ENCODE measurements around the gene AP1B1.
"Not testable (repeated sequence)": the region's sequence is repeated elsewhere in the genome, so short reads cannot be mapped to it uniquely, and the experiment has no call there.

Gene AP1B1

DNA sequence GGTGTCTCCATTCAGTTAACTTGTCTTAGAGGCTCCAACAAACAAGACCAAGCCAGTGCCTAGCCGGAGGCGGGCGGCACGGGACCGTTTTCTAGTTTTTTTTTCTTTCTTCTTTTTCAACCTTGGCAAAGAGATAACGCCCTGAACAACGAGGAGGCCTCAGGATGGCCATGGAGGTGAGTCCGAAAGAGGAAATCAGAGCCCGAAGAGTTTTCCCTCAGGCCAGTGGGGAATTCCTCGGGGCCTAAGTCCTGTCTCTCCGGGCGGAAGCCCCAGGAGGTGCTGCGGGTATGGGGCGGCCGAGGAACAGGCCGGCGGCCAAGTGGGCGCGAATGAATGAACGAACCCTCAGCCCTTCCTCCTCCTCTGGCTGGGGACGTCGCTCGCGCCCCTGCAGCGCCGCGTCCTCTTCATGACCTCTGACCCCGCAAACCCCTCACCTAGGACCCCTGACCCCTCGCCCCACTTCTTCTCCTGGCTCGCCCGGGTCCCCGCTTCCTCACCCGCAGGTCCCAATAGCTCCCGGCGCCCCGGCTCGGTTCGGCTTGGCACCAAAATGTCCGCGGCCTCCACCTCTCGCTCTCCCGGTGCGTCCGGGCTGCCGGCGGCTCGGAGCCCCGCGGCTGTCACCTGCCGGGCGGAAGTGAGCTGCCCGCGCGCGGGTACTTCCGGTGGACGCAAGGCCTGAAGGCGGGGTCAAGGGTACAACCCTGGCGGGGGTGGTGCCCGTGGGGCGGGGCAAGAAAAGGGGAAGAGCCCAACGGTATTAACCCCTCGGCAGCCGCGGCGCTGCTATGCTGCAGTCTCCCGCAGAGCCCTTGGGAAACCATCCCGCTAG lies at the start of gene AP1B1:
TSS of gene AP1B1 (minus strand) at position 650 of the 838 bp plus-strand sequence. CDS start 21,327 bp downstream, outside the sequence.
- peak; percentile 91 to 94 for DNase-seq (ENCODE audit: low read depth in 2 of 2)

DNA sequence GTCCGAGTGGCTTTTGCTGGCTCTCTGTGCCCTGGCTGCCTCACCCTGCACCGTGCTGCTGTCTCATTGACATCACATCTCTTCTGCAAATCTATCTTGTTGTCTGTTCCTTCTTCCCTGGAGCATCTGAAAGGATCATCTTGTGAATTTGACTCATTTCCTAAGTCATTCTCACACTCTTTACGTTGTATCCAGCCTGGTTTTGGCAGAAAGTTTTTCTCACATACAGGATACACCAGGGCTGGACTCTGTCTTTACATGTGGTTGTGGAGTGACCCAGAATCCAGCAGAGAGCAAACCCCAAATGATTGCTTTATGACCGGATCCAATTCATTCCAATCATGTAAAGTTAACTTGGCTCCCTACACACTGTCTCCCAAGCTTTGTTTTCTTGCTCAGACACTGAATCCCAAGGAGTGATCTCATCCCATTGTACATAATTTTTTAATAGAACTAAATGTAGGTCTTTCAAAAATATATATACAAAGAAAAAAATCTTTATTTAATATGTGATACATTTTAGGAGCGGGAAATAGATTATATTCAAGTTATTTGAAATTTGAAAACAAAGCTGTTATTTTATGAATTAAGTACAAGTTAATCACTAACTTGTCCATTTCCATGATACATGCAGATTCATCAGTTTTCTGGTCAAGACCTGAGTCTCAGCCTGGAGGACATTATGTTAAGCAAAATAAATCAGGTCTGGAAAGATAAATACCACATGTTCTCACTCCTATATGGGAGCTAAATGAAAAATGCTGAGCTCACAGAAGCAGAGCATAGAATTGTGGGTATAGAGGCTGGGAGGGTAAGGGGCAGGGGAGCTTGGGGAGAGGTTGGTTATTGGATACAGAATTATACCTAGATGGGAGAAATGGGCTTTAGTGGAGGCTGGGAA lies 47.1 kb upstream of the AP1B1 start:
- no peak for DNase-seq (ENCODE audit: low read depth in 2 of 2)

DNA sequence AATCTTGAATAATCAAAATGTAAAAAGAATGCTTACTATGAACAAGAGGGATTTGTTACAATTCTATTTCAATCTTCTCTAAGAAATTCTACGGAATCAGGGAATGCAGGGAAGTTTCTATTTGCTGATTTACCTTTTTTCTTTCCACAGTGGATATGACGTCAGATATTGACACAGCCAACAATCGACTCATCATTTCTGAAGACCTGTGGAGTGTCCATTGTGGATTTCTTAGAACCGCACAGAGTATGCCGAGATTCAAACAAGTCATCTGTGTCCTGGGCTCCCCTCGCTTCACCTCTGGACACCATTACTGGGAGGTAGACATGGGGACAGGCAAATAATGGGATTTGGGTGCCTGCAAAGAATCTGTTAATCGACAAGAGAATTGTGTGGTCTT lies 45.9 kb upstream of the AP1B1 start:
- DNase-seq (ENCODE audit: low read depth in 2 of 2) = no peak

DNA sequence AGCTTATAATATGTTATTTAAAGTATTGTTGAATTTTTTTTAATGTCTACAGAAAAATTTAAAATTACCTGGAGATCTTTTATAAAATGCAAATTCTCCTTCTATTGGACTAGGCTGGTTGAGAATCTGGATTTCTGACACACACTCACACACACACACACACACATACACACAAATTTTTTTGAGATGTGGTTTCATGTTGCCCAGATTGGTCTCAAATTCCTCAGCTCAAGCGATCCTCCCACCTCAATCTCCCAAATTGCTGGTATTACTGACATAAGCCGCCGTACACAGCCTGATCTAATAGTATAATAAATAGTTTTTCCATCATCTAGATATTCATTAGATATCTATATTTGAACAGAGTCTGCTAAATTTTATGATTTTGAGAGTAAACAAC lies 45.5 kb upstream of the AP1B1 start:
- no peak for DNase-seq (ENCODE audit: low read depth in 2 of 2)

DNA sequence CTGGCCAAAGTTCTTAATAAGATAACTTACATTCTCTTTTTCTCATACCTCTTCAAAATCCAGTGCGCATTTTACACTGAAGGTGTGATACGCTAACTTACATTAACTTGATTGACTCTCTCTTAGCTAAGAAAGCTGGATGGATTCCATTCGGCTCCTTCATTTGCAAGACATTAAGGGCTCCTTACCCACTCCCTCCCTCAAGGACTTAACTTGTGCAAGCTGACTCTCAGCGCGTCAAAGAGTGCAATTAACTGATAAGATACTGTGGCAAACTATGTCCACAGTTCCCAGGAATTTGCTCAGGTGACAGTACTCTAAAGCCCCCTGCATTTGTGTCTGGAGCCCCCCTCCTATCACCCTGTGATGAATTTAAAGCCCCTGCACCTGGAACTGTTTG lies 43.6 kb upstream of the AP1B1 start:
- no peak for DNase-seq (ENCODE audit: low read depth in 2 of 2)

DNA sequence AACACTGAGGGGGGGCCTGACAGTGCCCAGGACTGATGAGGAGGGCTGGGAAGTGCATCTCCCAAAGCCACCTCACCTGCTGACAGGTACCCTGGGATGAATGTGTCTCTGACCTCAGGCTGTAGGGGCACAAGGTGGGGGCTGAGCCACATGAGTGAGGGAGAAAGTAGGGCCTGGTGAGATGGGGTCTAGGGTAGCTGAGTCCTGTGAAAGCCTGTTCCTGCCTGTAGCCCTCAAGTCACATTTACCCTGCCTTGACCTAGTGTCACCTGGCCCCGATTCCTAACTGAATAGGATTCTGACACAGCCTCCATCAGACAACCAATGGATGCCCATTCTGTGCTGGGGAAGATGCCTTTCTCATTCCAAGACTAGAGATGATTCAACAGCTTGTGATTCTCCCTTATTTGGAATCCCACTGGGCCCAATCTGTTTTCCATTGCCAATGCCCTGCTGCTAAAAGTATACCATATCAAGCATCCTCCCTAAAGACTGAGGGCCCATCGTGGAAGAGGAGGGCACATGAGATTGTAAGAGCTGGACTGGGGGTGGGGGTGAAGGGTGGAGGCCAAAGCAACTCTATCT lies 38.9 kb upstream of the AP1B1 start:
- no peak for DNase-seq (ENCODE audit: low read depth in 2 of 2)

DNA sequence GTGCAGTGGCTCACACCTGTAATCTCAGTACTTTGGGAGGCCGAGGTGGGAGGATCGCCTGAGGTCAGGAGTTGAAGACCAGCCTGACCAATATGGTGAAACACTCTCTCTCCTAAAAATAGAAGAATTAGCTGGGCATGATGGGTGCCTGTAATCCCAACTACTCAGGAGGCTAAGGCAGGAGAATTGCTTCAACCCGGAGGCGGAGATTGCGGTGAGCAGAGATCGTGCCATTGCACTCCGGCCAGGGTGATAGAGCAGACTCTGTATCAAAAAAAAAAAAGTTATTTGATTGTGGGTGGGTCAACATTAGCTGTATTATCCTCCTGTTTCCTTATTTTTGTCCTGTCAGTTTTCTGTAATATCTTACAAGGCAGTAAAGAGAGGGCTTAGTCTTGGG lies 38.1 kb upstream of the AP1B1 start:
- DNase-seq (ENCODE audit: low read depth in 2 of 2) = no peak

DNA sequence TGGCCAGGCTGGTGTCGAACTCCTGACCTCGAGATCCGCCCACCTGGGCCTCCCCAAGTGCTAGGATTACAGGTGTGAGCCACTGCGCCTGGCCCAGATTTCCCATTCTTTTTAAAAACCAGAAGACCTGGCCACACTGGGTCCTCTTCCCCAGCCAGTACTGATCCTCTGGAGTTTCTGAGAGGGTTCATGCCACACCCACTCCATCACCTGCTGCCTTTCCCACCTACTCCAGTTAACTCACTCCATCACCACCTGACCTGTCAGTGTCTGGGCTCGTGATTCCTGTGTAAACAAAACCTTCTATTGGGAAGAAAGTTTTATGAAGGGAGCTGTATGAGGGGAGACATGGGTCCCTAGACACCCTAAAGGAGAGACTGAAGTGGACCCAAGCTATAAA lies 30.3 kb upstream of the AP1B1 start:
- not testable (repeated sequence) for DNase-seq (ENCODE audit: low read depth in 2 of 2)

DNA sequence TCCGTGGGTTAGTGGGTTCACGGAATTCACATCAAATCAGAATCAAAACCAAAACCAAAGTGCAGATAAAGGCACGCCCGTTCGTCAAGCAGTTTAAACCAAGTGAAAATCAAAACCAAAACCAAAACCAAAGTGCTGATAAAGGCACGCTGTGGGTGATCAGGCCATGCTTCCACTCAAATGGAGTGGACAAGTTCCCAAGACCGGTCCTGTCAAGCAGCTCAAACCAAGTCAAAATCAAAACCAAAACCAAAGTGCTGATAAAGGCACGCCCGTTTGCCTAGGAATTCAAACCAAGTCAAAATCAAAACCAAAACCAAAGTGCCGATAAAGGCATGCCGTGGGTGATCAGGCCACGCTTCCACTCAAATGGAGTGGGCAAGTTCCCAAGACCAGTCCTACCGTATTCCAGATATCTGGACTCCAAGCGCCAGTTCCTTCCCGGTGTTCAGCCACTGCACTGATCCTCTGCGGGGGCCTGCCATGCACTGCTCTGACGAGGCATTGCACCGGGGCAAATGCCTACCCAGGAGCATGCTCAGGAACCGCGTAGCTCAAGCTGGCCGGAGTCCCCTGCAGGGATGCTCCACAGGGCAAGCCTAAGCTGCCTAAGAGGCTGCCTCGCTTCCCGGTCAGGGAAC lies 26.7 kb upstream of the AP1B1 start:
- peak; percentile 30 to 46 for DNase-seq (ENCODE audit: low read depth in 2 of 2)

DNA sequence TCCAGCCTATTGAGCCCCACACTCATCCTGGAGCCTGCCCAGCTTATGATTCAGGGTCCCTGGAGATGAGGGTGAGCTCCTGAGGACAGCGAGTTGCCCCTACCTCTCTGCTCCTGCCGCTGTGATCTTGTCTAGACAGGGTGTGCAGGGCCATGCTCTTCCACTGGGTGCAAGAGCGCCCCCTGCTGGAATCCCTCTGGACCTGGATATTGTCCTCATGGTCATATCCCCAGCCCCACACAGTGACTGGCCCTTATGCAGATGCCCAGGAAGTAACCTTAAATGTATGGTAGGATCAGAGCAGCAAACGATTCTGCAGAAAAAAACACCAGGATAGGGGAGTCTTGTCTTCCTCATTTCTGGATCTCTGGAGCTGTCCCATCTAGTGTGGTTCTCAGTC lies 24.4 kb upstream of the AP1B1 start:
- DNase-seq (ENCODE audit: low read depth in 2 of 2) = not testable (repeated sequence)

DNA sequence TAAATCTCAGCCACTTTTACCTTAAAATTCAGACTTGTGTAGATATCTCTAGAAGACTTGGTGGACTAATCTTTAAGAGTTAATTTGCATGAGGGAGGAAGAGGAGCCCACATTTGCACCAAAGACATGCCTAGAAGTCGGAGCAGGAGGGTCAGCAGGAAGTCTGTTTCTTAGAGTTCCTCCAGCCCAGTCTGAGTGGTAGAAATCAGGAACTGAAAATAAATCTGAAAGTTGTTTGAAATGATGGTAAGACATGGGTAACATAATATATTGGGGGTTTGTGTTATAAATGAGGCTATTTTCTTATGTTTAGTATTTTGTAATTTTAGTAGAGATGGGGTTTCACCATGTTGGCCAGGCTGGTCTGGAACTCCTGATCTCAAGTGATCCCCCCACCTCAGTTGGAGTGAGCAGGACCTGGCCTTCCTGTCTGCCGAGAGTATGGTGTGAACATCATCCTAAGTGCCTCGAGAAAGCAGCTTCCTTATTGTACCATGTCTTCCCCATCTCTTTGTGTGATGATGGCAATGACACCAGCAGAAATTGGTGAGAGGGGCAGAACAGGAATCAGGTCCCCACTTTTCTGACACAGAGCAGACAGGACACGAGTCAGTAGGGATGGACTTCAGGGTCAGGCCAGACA lies 23.3 kb upstream of the AP1B1 start:
- not testable (repeated sequence) for DNase-seq (ENCODE audit: low read depth in 2 of 2)

DNA sequence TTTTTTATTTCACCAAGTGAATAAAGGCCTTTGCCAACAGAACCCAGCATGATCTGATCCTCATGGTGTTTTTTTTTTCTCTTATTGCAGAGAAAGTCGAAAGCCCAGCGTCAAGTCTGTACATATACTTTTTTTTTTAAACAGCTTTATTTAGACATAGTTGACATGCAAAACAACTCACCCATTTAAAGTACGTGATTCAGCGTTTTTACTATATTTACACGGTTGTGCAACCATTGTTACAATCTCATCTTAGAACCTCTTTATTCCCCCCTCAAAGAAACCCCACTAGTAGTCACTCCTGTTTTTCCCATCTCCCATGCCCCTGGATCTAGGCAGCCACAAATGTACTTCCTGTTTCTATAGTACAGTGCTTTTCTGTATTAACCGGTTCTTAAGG lies 20.6 kb upstream of the AP1B1 start:
- DNase-seq (ENCODE audit: low read depth in 2 of 2) = no peak

DNA sequence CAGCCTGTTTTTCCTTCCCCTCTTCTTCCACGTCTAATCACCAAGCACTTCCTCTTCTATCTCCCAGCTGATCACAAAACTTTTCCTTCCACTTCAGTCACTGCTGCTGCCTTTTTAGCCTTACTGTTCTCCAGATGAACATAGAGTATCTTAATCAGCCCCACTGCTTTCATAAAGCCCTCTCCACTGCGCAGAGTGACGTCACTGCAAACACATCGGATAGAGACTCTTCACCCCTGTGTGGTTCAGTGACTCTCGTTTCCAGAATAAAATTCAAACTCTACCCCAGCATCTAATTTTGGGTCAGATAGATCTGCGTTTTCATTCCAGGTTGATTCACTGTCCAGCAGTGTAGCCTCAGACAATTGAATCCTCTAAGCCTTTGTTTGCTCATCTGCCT lies 13.2 kb upstream of the AP1B1 start:
- DNase-seq (ENCODE audit: low read depth in 2 of 2) = not testable (repeated sequence)

DNA sequence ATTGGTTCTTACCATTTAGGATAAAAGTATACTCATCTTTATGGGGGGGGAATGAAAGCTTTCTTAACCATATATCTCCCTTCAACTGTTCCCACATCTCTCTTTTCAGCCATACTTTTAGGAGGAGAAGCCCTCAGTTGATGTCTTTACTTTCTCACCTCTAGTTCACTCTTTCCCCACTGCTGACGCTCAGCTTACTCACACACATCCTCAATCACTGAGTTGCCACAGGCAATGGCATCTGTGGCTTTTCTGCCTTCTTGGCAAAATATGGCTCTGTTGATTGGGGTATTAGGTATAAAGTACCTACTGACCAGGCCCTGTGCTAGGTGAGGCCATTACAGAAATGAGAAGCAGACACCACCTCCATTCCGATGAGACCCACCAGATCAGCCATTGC lies 12.2 kb upstream of the AP1B1 start:
- DNase-seq (ENCODE audit: low read depth in 2 of 2) = no peak

DNA sequence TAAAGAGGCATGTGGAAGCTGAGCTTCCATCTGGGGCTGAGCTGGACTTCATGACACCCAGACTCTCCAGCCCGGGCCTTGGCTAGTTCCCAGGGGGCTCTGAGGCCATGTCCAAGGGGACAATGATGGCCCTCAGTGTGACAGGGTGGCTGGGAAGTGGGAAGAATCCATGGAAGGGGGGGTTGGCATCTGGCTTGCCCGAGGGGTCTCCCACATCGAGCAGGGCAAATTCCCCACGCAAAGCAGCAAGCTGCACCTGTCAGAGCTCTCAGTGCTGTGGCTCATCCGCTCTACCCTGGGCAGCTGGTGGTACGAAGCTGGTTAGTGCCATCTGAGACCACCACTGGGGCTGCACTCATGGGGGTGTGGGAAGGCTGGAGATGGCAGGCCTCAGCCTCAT lies 9.4 kb upstream of the AP1B1 start:
- no peak for DNase-seq (ENCODE audit: low read depth in 2 of 2)

DNA sequence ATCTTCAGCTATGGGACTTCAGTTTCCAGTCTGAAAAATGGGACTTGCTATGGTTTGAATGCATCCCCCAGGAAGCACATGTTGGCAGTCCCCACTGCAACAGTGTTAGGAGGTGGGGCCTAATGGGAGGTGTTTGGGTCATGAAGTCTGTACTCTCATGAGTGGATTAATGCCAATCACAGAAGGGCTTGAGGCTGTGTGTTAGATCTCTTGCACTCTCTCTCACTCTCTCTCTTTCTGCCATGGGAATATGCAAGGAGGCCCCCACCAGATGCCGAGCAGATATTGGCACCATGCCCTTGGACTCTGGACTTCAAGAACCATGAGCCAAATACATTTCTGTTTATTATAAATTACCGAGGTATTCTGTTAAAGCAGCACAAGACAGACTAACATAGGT lies 7.8 kb upstream of the AP1B1 start:
- DNase-seq (ENCODE audit: low read depth in 2 of 2) = no peak

DNA sequence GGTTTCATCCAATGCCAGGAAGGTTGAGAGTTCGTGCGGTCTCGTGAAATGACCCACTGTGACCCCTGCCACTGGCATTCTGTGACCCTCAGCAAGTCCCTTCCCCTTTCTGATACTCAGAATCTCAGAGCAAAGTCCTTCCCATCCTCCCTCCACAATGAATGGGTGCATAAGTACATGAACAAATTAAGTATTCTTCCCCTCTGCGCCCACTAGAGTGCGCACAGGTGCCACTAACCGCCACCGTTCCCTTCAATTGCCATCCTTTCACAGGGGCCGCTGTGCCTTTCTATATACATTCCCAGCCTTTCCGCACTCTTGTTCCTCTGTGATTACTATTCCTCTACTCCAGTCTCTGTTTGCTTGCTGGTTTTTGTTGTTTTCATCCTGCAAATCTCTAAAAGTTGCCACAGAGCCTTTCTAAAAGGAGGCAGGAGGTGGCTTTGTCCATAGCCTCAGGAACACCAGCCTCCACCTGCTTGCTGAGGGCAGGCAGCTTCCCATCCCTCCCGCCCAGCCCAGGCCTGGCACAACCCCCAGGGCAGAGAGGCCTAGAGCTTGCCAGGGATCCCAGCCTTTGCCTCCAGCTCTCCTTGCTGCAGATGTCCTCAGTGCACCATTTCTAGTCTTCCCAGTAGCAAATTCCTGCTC lies 6.7 kb upstream of the AP1B1 start:
- DNase-seq (ENCODE audit: low read depth in 2 of 2) = peak; percentile 47 to 58

DNA sequence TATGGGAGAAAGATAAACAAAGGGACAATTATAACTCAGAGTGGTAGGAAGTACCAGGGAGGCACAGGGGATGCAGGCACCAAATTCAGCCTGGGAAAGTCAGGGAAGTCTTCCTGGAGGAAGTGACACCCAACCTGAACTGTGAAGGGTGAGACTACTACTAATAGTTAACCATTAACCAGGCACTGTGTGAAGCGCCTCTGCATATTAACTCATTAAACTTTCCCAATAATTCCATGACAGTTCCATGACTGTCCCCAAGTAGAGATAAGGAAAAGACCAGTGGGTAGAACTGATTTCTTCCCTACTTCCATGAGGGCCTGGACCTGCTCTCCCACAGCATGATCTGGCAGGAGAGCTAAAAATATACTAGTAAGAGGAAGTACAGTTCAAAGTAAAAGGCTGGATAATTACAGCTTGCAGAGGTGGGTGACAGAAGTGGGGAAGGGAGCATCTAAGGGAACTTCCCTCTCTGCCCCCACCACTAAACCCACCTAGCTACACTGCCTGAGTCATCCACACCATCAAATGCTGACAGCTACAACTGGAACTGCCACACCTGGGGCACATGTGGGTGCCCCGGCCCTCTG lies 4.7 kb upstream of the AP1B1 start:
- DNase-seq (ENCODE audit: low read depth in 2 of 2) = no peak

DNA sequence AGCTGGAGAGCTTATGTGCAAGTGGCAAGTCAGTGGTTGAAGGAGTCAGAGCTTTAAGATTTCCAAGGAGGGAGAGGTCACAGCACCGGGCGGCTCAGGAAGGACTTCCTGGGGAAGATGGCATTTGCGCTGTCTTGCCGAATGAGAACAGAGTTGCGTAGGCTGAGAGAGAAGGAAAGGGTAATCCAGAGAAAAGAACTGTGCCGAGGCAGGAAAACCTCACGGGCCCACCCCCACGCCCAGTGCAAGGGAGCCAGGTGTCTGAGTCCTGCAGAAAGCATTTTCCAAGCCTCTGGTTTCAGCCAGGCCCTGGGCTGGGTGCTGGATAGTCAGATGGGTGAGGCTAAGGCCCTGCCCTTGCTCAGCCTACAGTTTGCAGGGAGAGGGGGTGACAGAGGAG lies 3.2 kb upstream of the AP1B1 start:
- DNase-seq (ENCODE audit: low read depth in 2 of 2) = no peak

DNA sequence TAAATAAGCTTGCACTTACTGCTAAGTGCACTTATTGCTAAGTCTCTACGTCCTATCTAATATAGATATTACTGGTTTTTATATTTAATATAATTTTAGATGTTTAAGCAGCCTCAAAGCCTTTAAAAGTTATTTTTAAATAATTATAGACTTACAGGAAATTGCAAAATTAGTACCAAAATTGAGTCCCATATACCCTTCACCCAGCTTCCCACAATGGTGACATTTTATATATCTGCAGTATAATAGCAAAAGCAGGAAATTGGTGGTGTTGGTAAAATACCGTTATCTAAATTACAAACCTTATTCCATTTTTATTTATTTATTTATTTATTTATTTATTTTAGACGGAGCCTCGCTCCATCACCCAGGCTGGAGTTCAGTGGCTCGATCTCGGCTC lies 1.9 kb upstream of the AP1B1 start:
- DNase-seq (ENCODE audit: low read depth in 2 of 2) = no peak

DNA sequence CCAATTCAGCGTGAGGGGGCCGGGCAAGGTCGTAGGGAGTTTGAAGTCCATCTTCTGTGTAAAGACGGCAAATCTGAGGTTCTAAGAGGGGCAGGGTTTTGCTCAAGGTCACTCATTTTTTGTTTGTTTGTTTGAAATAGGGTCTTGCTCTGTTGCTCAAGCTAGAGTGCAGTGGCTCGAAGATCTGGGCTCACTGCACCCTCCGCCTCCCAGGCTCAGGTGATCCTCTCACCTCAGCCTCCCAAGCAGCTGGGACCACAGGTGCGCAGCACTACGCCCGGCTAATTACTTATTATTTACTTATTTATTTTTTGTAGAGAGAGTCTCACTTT lies 355 bp upstream of the AP1B1 start:
- no peak for DNase-seq (ENCODE audit: low read depth in 2 of 2)
